Femur (tissue), 1 donor: ENCODE measurements around the gene SERPINC1.
"Not testable (repeated sequence)": the region's sequence is repeated elsewhere in the genome, so short reads cannot be mapped to it uniquely, and the experiment has no call there.

Experiments used
- DNase-seq: peaks from one replicate; pipeline ENCODE4 v3.0.0-alpha.2; 2017

Gene SERPINC1

DNA sequence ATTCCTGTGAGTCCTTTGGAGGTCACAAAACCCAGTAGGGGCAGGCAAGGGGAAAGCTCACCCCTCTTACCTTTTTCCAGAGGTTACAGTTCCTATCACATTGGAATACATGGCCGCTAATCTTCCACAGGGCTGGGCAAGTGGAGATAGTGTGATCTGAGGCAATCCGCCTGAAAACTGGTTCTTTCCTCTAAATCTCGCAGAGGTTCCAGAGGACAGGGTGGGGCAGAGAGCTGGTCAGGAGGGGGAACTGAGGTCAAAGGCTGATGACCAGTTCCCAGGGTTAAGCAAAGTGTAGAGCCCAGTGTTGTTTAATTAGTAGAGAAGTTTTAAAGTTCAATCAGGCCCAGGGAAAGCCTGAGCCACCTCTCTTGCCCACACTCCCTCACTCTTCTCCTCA is at the start of gene SERPINC1:
TSS of gene SERPINC1 (minus strand) at position 179 of the 400 bp plus-strand sequence. CDS start at position 111, 68 bp downstream.
- DNase-seq: no peak

DNA sequence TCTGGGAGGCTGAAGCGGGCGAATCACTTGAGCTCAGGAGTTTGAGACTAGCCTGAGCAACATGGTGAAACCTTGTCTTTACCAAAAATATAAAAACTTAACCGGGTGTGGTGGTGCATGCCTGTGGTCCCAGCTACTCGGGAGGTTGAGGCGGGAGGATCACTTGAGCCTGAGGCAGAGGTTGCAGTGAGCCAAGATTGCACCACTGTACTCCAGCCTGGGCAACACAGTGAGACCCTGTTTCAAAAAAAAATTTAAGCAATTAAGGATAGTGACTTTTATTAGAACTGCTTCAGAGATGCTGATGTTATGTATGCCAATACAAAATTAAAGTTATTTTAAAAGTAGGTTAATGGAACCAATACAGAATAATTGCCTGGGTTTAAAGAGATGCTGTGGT is 48.8 kb upstream of the SERPINC1 start:
- DNase-seq: not testable (repeated sequence)

DNA sequence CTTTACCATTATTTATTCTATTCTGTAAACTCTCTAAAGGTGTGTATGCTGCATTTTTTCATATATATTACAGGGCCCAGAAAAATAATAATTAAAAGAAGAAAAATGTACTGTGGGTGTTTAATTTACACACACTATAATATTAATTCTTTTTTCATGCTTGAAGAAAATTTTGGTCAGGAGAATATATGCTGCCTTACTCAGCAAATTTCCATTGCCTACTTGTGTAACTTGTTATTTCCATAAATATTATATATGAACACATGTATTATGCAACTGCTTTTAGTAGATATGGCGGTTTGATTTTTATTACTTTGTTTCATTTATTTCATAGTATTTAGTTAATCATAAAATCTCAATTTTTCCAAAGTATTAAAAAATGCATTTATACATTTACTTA is 46.4 kb upstream of the SERPINC1 start:
- DNase-seq: no peak

DNA sequence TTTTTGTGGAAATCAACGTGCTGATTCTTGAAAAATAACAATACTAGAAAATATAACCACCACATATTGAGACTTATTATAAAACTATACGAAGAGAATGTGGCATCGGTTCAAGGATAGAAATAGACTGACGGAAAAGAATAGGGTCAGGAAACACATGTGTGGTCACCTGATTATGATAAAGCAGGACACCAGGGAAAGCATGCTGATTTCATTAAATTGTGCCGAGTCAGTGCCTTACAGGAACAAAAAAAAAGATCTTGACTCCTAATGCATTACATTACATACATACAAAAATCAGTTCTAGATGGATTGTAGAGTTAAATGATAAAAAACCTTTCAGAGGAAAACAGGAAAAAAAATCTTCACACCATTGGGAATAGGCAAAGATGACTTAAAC is 43.5 kb upstream of the SERPINC1 start:
- no peak for DNase-seq

DNA sequence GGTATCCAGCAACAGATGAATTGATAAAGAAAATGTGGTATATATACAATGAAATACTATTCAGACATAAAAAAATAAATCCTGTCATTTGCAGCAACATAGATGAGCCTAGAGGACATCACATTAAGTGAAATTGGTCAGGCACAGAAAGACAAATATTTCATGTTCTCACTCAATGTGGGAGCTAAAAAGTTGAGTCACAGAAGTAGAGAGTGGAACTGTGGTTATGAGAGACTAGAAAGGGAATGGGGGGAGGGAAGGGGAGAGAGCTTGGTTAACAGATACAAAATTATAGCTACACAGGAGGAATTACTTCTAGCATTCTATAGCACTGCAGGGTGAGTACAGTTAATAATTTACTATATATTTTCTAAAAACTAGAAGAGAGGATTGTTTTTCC is 37.1 kb upstream of the SERPINC1 start:
- DNase-seq: no peak

DNA sequence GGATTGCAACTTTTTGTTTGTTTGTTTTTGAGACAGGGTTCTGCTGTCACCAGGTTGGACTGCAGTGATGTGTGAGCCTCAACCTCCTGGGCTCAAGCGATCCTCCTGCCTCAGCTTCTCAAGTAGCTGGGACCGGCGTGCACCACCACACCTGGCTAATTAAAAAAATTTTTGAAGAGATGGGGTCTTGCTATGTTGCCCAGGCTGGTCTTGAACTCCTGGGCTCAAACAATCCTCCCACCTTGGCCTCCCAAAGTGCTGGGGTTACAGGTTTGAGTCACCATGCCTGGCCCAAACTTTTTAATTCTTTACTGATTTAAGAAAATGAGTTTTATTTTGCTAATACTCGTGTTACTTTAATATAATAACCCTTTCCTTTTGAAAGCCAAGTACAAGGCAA is 31.5 kb upstream of the SERPINC1 start:
- DNase-seq: no peak

DNA sequence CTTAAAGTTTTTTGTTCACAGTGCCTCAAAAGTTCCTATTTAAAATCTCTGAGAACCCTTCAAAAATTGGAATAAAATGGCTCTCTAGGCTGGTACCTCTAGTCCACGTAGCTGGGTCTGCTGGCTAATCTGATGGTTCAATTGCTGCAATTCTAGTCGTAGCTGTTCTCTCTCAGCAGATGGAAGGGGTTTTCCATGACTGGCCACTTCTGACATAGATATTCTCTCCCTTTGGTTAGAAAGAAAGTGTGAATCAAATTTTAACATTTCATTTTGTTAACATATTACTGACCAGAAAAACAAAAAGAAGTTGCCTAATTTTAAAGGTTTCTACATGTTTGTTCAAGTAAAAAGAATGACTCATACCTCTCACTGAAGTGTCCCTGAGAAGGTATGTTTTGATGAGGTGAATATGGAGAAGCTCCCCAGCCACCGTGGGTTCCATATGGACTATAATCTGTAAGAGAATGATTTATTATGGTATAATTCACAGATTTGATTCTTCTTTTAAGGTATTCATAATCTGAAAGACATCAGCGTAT is 29.3 kb upstream of the SERPINC1 start:
- DNase-seq: no peak

DNA sequence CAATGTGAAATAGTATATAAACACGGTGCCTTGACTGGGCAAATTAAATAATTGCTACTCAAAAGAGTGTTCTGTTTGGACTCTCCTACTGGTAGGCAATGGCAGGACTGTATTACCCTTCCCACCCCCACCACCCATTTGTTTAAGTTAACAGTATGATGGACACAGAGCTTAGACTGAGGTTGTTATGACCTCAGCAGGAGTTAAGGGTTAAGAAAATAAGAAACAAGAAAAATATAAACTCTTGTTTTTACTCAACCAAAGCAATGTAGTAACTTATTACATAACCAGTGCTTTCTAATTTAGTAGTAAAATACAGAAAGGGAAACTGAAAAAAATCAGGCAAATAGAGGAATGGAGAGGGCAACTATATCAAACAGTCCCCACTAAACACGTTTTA is 19.9 kb upstream of the SERPINC1 start:
- DNase-seq: no peak

DNA sequence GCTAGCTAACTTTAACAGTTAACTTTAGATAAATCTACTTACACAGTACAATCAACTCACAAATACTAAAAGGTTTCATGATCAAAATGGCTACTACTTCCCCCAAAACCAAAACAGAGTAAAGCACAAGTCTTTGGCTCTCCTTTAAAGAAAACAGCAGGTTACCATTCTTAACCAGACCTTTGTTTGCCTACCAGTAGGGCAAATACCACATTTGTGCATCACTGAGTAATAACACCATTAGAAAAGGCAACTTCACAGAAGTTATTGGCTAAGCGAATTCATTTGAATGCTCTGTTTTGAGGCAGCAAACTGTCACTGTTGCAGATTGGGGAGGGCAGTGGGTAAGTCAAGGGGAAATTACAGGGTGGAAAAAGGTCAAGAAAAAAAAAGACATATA is 17.3 kb upstream of the SERPINC1 start:
- no peak for DNase-seq

DNA sequence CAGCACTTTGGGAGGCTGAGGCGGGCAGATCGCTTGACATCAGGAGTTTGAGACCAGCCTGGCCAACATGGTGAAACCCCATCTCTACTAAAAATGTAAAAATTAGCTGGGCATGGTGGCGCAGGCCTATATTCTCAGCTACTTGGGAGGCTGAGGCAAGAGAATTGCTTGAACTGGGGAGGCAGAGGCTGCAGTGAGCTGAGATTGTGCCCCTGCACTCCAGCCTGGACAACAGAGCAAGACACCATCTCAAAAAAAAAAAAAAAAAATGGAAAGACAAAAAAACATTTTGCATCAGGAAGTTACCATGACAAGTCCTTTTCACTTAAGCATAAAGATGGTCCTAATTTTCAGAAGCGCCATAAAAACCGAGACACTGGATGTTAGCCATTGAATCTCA is 13.4 kb upstream of the SERPINC1 start:
- not testable (repeated sequence) for DNase-seq

DNA sequence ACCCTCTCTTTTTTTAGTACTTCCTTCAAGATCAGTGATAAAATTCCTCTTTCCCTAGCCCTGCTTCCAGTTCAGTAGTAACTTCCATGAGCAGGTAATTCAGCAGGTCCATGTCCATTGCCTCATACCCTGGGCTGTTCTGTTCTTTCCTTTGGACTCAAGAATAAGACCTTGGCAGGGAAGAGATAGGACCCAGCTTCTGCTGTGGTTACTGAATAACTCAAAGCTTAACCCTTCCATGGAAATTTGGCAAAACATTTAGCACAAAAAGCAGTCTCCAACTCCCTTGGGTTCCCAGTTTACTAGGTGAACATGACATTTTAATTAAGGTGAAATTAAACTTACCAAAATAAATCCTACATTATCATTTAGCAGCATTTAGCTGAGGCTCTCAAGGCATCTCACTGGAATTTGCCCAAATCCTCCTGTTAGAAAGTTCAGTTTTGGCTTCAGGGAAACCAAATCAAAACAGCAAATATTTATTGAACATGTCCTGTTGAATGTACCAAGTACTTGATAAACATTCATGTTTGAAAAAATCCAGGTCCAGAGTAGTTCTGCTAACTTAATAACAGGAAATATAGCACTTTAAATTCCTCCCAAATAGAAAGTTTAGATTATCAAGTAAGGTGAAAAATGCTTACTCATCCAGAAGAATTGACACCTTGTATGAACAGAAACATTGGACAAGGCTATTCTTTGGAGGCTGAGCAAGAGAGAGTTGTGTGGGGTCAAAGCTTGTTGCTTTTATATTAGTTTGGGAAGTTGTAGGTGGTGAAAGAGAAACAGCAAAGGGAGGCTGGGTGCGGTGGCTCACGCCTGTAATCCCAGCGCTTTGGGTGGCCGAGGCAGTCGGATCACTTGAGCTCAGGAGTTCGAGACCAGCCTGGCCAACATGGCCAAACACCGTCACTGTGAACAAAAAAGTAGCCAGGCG is 8.4 kb upstream of the SERPINC1 start:
- no peak for DNase-seq

DNA sequence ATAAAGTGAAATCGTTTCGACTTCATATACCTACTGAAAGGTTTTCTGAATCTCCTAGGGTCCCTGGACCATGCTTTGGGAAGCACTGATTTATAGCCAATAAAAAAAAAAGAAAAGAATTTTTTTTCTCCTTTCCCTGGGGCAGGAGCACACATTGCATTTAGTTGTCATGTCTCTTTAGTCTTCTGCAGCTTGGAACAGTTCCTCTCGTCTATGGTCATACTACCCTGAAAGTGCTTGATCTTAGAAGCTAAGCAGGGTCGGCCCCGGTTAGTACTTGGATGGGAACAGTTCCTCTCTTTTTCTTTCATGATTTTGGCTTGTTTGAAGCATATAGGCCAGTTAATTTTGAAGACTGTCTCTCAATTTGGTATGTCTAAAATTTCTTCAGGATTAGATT is 3.7 kb upstream of the SERPINC1 start:
- no peak for DNase-seq

DNA sequence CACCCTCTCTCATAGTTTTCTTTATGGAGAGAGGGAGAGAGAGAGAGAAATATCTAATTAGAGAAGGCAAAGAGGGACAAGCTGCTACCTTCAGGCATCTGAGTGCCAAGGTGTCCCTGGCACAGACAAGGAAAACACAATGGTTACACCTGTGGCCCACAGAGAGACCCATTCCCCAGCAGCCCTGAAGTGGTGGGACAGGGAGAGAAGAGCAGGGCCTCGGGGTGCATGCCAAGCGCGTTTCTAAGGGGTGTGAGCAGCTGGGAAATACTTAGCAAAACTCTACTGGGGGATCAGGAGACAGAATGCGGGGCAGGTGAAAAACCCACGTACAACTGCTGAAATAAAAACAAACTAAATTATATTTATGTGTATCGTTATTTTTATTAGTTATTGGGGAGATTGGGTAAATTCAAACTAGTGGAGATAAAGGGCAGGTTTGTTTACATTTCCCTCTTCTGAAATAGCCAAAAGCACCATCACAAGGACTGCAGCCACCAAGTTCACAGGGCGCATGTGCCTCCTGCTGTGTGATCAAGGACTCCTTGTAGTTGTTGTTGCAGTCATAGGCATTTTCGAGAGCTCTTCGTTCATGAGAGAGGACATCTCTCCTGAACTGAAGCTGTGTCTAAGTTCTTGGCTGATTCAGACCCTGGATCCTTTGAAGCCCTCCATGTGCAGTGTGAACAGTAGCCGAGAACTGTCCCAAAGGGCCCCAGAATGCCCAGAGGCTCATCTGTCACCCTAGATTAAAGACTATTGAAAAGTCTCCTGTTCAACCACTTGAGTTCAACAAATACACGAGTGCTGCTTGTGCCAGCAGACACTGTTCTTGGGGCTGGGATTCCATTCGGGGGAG is 737 bp upstream of the SERPINC1 start:
- no peak for DNase-seq

DNA sequence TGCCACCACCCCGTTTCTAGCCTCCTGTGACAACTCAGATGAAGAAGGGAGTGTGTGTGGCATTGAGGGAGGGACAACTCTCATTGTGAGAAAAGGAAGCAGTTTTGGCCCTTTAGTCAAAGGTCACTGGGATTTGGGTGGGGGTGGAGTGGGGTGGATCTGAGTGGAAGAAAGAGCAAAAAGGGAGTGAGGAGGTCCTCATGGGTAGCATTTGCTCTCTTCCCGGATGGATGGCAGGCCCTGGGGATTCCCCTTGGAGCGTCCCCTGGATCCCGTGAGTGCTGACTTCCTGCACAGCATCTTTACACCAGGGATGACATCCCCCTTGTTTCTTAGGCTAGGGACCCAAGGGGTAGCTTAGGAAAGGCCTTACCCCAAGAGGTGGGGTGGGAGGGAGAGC is 460 bp downstream of the SERPINC1 start:
- DNase-seq: no peak

DNA sequence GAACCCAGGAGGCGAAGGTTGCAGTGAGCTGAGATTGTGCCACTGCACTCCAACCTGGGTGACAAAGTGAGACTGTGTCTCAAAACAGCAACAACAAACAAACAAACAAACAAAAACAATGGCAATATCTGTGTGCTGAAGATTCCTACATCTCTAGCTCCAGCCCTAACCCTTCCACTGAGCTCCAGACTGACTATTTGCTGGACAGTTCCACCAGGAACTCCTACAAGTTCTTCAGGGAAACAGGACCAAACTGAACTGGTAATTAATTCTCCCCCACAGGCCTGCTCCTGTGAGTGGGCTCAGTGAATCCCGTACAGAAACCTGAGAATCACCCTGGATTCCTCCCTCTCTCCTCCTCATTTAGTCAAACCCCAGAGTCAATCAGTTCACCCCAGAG is 1.5 kb downstream of the SERPINC1 start:
- no peak for DNase-seq

DNA sequence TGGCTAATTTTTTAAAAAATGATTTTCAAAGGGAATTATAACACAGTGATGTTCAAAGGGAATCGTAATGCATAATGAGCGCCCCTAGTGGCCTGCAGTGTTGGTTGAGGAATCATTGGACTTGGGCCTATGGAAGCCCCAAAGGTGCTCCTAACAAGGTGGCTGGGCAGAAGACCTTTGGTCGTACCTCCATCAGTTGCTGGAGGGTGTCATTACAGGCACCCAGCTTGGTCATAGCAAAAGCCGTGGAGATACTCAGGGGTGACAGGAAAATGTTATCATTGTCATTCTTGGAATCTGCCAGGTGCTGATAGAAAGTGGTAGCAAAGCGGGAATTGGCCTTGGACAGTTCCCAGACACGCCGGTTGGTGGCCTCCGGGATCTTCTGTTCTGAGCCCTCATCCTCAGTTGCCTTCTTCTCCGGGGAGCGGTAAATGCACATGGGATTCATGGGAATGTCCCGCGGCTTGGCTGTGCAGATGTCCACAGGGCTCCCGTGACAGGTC is 2.7 kb downstream of the SERPINC1 start:
- no peak for DNase-seq

DNA sequence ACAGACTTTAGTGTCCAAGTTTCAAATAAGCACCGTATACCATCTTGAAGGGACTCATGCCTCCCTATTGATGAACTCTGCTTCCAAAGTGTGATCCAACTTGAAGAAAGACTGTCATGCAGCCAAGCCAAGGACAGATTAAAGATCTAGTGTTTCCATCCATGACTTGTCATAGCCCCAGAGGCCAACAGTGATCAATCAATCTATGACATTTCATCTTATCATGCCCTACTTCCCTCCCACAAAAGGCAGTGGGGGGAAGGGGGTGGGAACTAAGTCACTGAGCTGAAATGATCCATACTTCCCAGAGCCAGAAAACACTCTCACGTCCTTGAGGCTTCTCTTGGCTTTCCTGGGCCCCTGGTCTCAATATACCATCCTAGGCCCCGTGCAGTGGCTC is 4.0 kb downstream of the SERPINC1 start:
- no peak for DNase-seq

DNA sequence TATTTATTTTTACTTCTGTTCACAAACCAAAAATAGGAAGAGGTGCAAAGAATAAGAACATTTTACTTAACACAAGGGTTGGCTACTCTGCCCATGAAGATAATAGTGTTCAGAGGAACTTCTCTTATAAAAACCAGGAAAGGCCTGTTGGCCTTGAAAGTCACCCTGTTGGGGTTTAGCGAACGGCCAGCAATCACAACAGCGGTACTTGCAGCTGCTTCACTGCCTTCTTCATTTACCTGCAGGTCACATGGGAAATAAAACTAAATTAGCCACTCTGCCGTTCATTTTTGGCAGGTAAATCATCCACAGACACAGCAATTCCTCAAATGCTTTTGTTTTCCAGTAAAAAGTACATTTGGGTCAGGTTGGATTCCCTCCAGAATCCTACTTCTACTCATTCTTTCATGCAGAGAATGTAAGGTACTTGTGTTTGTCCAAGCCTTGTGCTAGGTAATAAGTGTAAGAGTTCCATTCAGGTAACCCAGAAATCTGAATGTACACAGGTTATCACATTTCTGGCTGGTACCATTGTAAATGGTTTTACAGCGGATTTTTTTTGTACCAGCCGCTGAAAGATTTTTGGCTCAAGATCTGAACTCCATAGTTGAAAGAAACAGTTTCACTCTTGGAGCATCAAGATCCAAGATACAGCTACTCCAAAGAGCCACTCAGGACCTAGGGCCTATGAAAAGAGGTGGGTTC is 13.1 kb downstream of the SERPINC1 start:
- no peak for DNase-seq

DNA sequence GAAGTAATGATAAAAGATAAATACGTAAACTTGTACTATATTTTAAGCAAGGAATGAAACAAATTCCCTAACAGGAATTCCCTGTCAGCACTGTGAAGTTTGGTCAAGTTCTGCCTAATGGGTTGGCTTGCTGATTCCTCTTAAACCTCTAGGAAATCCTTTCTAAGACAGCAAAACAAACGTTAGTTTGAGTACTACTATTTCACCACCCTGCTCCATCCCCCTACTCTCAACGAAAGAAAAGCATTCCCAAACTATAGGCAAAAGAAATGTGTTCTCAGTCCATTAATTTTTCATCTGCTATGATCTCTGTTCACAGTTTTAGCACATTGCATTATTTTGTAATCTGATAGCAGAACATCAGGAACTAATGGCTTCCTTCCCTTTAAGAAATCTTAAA is 16.1 kb downstream of the SERPINC1 start:
- DNase-seq: no peak

DNA sequence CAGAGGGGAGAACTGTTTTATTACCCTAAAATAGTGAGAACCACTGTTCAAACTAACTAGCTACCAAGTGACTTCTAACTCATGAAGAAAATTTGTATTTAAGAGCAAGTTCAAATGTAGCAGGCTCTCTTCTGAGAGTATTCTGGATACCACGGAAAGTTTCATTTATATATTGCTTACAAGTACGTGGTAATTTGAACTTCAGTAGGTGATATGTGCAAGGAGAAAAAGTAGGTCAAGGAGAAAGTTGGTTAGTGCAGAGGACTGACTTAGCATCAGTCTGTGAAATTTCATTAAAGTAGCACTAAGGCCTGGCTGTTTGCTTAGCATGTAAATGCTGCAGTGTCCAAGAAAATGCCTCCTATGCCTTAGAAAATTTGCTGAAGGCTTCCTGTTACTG is 16.7 kb downstream of the SERPINC1 start:
- DNase-seq: no peak

DNA sequence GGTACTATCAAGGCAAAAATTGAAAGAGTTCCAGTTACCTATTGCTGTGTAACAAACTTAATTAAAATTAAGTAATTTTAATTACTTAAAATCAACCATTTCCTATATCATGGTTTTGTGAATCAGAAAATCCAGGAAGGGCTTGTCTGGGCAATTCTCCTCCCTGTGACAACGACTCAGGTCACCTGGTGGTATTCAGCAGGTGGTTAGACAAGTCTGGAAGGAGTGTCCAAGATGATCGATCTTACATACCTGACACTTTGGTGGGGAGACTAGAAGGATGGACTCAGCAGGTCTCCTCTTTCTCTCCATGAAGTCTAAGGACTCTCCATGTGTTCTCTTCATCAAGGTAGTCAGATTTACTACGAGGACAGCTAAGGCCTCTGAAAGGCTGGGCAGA is 22.9 kb downstream of the SERPINC1 start:
- DNase-seq: no peak

DNA sequence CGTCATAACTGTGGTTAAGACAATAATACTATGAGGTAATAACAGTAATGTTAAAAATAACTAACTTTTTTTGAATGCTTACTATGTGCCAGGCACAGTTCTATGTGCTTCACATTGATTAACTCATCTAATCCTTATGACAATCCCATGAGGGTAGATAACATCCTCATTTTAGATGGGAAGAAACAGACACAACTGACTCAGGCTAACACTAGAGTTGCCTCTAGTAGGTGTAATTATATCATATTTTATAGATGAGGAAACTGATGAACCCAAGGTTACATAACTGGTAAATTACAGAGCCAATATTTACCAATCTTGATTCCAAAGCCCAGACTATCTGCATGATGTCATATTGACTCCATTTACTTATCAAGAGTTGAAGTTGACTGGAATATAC is 23.5 kb downstream of the SERPINC1 start:
- no peak for DNase-seq

DNA sequence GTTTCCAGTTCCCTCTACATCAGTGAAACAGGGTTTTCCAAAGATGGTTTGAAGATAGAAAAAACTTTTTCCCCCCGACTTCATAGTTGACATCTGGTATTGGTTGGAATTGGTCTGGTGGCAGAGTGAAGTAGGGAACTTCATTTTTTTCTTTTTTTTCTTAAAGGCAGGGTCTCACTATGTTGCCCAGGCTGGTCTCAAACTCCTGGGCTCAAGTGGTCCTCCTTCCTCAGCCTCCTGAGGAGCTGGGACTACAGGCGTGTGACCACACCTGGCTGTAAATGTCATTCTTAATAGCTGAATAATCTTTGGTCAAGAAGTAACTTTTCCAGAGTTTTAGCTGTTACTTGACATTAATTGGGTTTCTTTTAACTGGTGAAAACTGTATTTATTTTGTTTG is 27.2 kb downstream of the SERPINC1 start:
- no peak for DNase-seq
